Measurements from ENCODE around the gene SEMA3F. TPM values are rescaled to one million over a fixed set of nuclear protein-coding genes. Genes with fewer than 3 reads are reported as not detected.

Gene SEMA3F
- total RNA-seq, 1 donor from 2014 or later, result 14.5 TPM

- H3K27ac Mint-ChIP-seq, result peak overlapping the region; percentile 76
- no peak for TF ChIP-seq CTCF (IDR thresholded peaks at IDR 0.05)
- no peak for TF ChIP-seq EZH2 (IDR thresholded peaks at IDR 0.05)
- TF ChIP-seq EZH2phosphoT487 (IDR thresholded peaks at IDR 0.05), result no peak
- peaks cover 26% of the 10 kb centered on the region for H3F3A ChIP-seq (ENCODE audit: low read depth)
- no peaks in the 10 kb centered on the region for H3K36me3 ChIP-seq
- peaks cover 4% of the 10 kb centered on the region for H4K20me1 ChIP-seq (ENCODE audit: low read depth)
- H3K79me2 ChIP-seq (ENCODE audit: low read depth), result peaks cover 6% of the 10 kb centered on the region
- H3K4me3 ChIP-seq, result no peak overlapping the region
- no peak overlapping the region for H2AFZ ChIP-seq (replicated peaks)
- H3K4me1 ChIP-seq, result peaks cover 38% of the 10 kb centered on the region
- peaks cover 7% of the 10 kb centered on the region for H3K27me3 ChIP-seq
- H3K9me3 ChIP-seq (ENCODE audit: low read depth), result no peaks in the 10 kb centered on the region
- H3K4me2 ChIP-seq, result peak overlapping the region; percentile 45
- peaks cover 5% of the 10 kb centered on the region for H3K36me3 Mint-ChIP-seq
- H3K27ac ChIP-seq, result no peak overlapping the region
- no peak overlapping the region for H3K4me3 Mint-ChIP-seq
- DNase-seq (ENCODE audit: low spot score), result peak; percentile 61
- no peak overlapping the region for H3K9ac ChIP-seq
- H3K9me3 Mint-ChIP-seq, result no peaks in the 10 kb centered on the region
- H3K4me1 Mint-ChIP-seq, result peaks cover 65% of the 10 kb centered on the region
- peaks cover 14% of the 10 kb centered on the region for H3K27me3 Mint-ChIP-seq (ENCODE audit: insufficient read depth, low read depth)
Measured at GRCh38 chr3:50231581-50231980, 76.5 kb downstream of the SEMA3F start.

- H2AFZ ChIP-seq (replicated peaks), result no peak overlapping the region
- peaks cover 5% of the 10 kb centered on the region for H3K36me3 Mint-ChIP-seq
- TF ChIP-seq CTCF (IDR thresholded peaks at IDR 0.05) (no peak), EZH2 (IDR thresholded peaks at IDR 0.05) (no peak), EZH2phosphoT487 (IDR thresholded peaks at IDR 0.05) (no peak)
- H3K4me1 Mint-ChIP-seq, result peaks cover 62% of the 10 kb centered on the region
- no peaks in the 10 kb centered on the region for H3K36me3 ChIP-seq
- H3K9ac ChIP-seq, result no peak overlapping the region
- H3K4me2 ChIP-seq, result no peak overlapping the region
- no peaks in the 10 kb centered on the region for H3K9me3 Mint-ChIP-seq
- DNase-seq (ENCODE audit: low spot score), result no peak
- peaks cover 26% of the 10 kb centered on the region for H3F3A ChIP-seq (ENCODE audit: low read depth)
- peaks cover 11% of the 10 kb centered on the region for H4K20me1 ChIP-seq (ENCODE audit: low read depth)
- H3K4me1 ChIP-seq, result peaks cover 38% of the 10 kb centered on the region
- no peak overlapping the region for H3K27ac ChIP-seq
- peaks cover 13% of the 10 kb centered on the region for H3K27me3 Mint-ChIP-seq (ENCODE audit: insufficient read depth, low read depth)
- H3K4me3 Mint-ChIP-seq, result peak overlapping the region; percentile 81
- H3K27ac Mint-ChIP-seq, result peak overlapping the region; percentile 99
- H3K79me2 ChIP-seq (ENCODE audit: low read depth), result peaks cover 14% of the 10 kb centered on the region
- no peak overlapping the region for H3K4me3 ChIP-seq
- H3K9me3 ChIP-seq (ENCODE audit: low read depth), result no peaks in the 10 kb centered on the region
- no peaks in the 10 kb centered on the region for H3K27me3 ChIP-seq
Measured at GRCh38 chr3:50232303-50232702, 77.2 kb downstream of the SEMA3F start.

- no peaks in the 10 kb centered on the region for H3K9me3 ChIP-seq (ENCODE audit: low read depth)
- H3K4me3 ChIP-seq, result no peak overlapping the region
- peaks cover 63% of the 10 kb centered on the region for H3K4me1 Mint-ChIP-seq
- DNase-seq (ENCODE audit: low spot score), result peak; percentile 72
- peaks cover 20% of the 10 kb centered on the region for H4K20me1 ChIP-seq (ENCODE audit: low read depth)
- H3K27ac Mint-ChIP-seq, result peak overlapping the region; percentile 99
- H3K4me3 Mint-ChIP-seq, result peak overlapping the region; percentile 81
- peaks cover 15% of the 10 kb centered on the region for H3K27me3 Mint-ChIP-seq (ENCODE audit: insufficient read depth, low read depth)
- H3K9me3 Mint-ChIP-seq, result no peaks in the 10 kb centered on the region
- H3K27me3 ChIP-seq, result no peaks in the 10 kb centered on the region
- no peak overlapping the region for H3K27ac ChIP-seq
- no peaks in the 10 kb centered on the region for H3K36me3 ChIP-seq
- peaks cover 22% of the 10 kb centered on the region for H3K79me2 ChIP-seq (ENCODE audit: low read depth)
- peak overlapping the region; percentile 57 for H3K4me2 ChIP-seq
- H3K4me1 ChIP-seq, result peaks cover 39% of the 10 kb centered on the region
- no peak for TF ChIP-seq EZH2 (IDR thresholded peaks at IDR 0.05)
- TF ChIP-seq EZH2phosphoT487 (IDR thresholded peaks at IDR 0.05), result no peak
- TF ChIP-seq CTCF (IDR thresholded peaks at IDR 0.05), result no peak
- H3F3A ChIP-seq (ENCODE audit: low read depth), result peaks cover 24% of the 10 kb centered on the region
- H2AFZ ChIP-seq (replicated peaks), result no peak overlapping the region
- no peak overlapping the region for H3K9ac ChIP-seq
- H3K36me3 Mint-ChIP-seq, result peaks cover 5% of the 10 kb centered on the region
Measured at GRCh38 chr3:50233176-50233575, 78.1 kb downstream of the SEMA3F start.
